Left kidney (tissue), 2 donors: Measurements from ENCODE around the gene DGCR2. TPM values are rescaled to one million over a fixed set of nuclear protein-coding genes. Genes with fewer than 3 reads are reported as not detected.
"Not testable (repeated sequence)": the region's sequence is repeated elsewhere in the genome, so short reads cannot be mapped to it uniquely, and the experiment has no call there.

Source experiments
- DNase-seq: peaks from one replicate; pipeline ENCODE4 v3.0.0-alpha.2; 2013
- polyA plus RNA-seq: library from polyadenylated mRNA; unstranded; fragments of 120-200 nt; gene quantifications from one replicate; pipeline ENCODE4 v1.2.1, GENCODE V29; 2013; ENCODE audit not compliant: insufficient read length

The DGCR2 gene
- polyA plus RNA-seq, 1 donor, result 71.5 TPM

DNA sequence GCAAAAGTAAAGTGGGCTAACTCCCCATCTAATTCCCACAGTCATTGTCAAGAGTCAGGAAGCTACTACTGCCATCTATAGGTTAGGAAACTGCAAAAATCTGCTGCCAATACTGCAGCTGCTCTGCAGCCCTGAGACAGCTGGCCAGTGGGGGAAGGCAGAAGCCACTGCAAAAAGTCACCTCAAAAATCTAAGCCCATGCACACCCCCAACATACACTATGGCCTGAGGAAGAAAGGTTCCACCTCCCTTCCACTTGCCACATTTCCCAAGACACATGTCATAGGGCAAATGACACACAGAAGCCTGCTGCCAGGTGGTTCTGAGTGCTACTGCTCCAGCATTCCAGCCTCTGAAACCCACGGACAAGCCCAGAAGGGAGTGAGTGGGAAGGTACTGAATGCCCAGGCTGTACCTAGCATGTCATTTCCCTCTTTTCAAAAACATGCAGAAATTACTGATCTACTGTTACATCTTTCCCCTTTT is 36.9 kb downstream of the DGCR2 start:
- DNase-seq, result no peak

DNA sequence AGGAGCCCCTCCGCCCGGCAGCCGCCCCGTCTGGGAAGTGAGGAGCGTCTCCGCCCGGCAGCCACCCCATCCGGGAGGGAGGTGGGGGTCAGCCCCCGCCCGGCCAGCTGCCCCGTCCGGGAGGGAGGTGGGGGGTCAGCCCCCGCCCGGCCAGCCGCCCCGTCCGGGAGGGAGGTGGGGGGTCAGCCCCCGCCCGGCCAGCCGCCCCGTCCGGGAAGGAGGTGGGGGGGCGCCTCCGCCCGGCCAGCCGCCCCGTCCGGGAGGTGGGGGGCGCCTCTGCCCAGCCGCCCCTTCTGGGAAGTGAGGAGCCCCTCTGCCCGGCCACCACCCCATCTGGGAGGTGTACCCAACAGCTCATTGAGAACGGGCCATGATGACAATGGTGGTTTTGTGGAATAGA is 37.6 kb downstream of the DGCR2 start:
- not testable (repeated sequence) for DNase-seq

DNA sequence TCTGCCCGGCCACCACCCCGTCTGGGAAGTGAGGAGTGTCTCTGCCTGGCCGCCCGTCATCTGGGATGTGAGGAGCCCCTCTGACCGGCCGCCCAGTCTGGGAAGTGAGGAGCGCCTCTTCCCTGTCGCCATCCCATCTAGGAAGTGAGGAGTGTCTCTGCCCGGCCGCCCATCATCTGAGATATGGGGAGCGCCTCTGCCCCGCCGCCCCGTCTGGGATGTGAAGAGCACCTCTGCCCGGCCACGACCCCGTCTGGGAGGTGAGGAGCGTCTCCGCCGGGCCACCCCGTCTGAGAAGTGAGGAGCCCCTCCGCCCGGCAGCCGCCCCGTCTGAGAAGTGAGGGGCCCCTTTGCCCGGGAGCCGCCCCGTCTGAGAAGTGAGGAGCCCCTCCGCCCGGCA is 38.1 kb downstream of the DGCR2 start:
- DNase-seq, result not testable (repeated sequence)

DNA sequence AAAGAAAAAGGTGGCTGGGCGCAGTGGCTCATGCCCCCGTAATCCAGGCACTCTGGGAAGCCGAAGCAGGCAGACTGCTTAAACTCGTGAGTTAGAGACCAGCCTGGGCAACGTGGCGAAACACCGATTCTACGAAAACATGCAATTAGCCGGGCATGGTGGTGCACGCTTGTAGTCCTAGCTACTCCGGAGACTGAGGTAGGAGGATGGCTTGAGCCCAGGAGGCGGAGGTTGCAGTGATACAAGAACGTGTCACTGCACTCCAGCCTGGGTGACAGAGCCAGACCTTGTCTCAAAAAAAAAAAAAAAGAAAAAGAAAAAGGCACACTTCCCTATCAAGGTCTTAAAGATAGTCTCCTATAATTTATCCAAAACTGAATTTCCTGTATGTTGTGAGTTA is 39.4 kb downstream of the DGCR2 start:
- no peak for DNase-seq

DNA sequence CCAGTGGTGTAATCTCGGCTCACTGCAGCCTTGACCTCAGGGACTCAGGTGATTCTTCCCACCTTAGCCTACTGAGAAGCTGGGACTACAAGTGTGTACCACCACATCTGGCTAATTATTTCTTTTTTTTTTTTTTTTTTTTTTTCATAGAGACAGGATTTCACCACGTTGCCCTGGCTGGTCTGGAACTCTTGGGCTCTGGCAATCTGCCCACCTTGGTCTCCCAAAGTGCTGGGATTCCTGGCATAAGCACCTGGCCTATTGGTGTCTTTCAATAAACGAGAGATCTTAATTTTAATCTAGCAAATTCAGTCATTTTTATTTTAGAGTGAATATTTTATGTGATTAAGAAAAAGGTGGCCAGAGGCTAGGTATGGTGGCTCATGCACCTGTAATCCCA is 40.1 kb downstream of the DGCR2 start:
- no peak for DNase-seq

DNA sequence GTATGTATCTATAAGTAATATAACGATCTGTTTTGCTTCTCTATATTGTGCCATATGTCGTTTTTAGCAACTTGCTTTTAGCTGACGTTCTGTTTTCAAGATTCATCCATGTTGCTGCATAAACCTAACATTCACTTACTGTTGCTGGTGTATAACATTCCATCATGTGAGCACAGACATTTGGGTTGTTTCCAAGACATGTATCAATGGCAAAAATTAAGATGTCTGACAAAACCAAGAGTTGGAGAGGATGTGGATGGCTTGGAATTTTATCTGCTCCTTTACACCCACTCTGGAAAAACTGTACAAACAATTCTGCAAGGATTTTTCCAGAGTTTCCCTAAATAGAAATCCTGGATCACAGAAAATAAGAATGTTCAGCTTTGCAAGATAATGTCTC is 40.9 kb downstream of the DGCR2 start:
- DNase-seq, result no peak

DNA sequence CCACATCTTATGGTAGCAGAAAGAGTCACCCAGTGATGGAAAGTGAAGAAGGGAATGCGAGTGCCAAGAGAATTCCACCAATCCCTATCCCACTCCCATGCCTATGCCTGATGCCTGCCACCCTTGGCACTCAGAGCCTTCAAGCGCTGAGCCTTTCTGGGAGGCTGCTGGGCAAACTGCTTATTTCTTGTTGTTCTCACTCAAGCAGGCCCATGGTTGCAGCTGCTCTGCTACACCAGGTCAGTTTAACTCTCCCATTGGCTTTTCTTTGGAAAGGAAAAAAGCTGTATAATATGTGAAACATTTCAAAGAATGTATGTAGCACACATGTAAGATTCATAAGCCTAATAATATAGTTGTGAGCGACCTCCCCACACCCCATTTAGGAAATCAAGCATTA is 41.4 kb downstream of the DGCR2 start:
- no peak for DNase-seq

DNA sequence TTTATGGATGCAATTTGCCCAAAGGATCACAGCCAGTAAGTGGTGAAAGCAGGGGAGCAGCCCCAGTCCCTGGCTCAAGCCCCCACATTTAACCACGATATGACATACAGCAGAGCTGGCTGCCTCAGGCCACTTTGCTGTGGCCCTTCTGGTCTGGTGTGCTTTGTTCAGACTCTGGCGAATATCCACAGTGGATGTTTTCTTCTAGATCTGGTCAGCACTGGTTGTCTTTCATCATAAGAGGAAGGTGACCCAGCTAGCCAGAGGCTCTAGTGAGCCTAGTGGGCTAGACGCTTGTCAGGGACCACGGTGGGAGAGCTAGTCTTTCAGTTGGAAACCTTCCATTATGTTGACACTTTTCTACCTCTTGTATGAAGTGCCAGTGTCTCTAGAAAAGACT is 42.5 kb downstream of the DGCR2 start:
- no peak for DNase-seq

DNA sequence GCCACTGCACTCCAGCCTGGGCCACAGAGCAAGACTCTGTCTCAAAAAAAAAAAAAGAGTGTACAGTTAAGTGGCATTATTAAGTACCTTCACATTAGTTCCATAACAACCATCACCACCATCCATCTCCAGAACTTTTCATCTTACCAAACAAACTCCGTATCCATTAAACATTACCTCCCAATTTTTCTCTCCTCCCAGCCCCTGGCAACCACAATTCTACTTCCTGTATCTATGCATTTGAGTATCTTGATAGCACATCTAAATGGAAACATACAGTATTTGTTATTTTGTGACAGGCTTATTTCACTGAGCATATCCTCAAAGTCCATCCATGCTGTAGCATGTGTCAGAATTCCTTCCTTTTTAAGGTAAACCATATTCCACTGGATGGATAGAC is 46.8 kb downstream of the DGCR2 start:
- DNase-seq, result no peak

DNA sequence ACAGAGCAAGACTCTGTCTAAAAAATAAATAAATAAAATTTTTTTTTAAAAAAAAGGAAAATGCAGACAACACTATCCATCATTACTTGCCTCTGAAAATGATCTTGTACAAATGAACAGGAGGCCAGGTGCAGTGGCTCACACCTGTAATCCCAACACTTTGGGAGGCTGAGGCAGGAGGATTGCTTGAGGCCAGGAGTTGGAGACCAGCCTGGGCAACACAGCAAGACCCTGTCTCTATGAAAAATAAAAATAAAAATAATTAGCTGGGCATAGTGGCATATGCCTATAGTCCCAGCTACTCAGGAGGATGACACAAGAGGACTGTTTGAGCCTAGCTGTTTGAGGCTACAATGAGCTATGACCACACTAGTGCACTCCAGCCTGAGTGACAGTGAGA is 49.4 kb downstream of the DGCR2 start:
- DNase-seq, result not testable (repeated sequence)

DNA sequence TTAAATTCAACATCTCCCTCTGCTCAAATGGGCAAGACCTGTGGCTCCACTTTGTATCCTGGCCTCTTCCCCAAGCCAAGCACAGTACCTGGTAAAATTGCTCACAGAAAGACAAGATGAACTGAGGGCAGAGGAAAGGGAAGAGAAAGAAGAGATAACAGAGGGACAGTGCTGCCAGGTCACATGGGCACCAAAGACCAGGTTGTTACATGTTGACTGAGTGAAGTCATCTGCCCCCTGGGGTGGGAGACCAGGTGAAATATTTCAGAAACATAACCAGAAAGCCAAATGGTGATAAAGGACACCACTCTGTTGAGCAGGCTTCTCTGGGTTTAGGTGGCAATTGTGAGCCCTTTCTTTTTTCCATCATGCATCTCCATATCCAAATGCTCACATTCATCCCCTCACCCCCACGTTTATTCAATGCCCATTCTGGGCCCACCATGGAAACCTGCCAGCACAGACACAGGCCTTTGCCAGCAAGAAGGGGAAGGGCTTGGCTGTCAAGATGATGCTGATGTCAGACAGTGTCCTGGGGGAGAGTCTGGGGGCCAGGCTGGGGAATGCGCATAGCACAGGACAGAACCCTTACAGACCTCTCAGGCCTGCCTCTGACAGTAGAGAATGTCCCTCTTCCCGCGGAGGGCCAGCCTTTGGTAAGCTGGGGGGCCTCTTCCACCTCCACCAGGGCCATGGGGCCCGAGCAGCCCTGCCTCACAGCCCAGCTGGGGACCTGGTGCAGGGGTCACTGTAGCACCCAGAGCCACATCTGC is 51.6 kb downstream of the DGCR2 start:
- no peak for DNase-seq

DNA sequence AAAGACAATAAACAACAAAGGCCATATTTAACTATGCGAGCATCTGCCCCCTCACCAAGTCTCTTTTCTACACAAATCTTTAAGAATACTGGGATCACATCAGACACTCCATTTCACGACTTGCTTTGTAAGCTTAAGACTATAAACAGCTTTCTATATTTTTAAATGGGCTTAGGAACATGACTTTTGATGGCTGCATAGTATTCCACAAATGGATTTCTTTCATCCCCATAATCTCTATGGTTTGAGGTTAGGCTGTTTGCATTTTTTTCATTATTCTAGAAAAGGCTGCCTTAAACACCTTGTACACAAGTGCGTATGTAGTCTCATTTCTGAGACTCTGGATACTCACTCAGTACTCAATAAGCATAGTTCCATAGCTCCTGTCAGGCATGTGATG is 52.8 kb downstream of the DGCR2 start:
- DNase-seq, result no peak

DNA sequence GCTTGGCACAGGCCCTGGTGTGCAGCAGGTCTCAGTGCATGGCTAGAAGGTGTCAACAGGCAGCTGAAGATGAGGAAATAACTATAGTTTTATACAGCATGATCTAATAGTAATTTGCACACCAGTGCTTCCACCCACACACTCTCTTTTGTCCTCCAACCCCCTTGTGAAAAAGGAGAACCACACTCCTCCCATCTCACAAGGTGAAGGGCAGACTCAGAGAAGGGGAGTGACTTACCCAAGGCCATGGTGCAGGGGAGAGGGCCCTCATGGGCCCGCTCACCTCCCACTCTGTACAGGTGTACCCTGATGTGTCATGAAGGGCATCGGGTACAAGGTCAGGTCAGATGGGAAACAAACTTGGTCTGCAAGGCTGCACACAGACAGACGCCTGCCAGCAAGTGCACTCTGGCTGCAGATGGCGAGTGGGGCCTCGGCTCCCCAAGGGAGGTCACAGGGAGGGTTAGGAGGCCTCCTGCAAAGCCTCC is 53.4 kb downstream of the DGCR2 start:
- no peak for DNase-seq

DNA sequence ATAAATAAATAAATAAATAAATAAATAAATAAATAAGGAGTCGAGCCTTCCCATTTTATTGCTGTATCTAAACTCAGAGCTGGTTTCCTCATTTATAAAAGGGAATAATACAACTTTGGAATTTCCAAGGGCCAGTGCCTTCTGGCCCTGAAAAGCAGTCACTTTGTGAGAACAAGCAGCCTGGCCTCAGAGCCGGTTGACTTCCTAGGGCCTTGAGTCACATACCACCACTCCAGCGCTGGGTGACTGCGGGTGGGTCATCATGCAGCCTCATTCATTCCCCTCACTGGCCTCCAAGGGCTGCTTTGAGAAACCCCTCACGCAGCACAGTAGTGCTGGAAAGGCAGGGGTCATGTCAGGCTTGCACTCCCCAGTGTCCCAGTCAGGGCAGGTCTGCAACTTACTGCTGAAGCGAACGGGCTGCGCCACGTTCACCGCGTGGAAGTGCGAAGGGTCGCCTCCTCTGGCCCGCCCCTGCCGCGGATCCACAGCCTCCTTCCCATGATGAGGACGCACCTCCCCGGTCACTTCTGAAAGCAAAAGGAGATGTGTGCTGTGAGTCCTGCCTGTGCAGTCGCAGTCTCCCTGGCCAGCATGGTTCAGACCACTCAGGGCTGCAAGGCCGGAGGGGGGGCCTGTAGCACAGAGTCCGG is 54.4 kb downstream of the DGCR2 start:
- no peak for DNase-seq

DNA sequence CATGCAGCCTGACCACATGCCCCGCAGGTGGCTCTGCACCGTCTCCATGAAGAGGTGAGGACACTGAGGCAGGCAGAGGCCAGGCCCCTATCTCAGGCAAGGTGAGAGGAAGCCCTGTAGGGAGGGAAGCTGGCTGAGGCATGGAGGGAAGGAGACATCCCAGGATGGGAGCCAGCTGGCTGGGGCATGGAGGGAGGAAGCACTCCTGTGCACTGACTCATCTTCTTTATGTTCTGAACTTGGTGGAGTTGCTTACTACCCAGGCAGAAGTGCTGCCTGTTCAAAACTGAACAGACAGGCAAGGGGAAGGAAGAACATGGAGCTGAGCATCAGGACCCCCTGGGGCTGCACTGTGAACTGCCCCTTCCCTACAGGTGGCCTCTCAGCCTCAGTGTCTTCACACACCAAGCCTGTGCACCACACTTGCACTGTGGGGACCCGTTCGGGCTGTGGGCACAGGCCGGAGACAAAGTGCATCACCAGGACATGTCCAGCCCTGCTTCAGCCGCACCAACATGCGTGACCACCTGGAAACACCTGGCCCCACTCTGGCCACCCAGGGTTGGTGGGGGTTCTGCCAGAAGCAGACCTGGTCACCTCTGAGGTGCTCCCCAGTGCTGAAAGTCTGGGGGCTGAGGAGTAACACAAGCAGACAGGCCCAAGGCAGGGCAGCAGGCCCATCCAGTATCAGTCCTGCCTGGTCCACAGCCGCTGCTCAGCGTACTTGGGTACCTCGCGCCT is 55.5 kb downstream of the DGCR2 start:
- no peak for DNase-seq

DNA sequence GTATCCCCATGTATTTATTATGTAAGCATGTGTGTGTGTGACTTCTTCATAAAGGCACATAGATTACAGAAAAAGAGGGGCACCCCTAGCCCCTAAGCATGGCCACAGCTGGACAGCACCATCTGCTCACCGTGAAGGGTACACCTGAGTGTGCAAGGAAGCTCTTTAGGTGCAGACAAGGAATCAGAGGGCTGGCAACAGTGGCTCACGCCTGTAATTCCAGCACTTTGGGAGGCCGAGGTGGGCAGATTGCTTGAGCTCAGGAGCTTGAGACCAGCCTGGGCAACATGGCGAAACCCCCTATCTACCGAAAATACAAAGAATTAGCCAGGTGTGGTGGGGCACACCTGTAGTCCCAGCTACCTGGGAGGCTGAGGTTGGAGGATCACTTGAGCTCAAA is 56.3 kb downstream of the DGCR2 start:
- DNase-seq, result no peak

DNA sequence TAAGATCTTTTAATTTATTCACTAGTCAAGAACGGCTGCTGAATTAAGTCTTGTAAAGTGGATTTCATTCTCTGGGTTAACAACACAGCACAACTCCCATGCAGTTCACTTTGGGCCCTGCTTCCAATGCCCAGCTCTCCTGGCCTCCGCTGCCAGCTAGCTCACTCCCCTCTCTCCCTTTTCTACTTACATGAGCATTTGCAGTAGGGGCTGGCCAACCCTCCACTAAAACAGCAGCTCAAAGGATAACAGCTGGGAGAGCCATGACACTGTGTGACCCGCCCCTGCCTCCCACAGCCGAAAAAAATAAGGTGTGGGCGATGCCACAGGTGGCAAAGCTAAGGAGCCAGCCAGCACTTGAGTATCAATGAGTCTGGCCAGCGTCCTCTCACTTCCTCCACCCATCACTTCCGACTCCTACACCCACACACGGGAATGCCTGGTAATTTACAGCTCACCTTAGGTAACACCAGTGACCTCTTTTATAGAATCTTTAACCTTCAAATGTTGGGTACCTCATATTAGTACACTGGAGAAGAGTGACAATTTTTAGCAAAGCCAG is 56.8 kb downstream of the DGCR2 start:
- DNase-seq, result no peak

DNA sequence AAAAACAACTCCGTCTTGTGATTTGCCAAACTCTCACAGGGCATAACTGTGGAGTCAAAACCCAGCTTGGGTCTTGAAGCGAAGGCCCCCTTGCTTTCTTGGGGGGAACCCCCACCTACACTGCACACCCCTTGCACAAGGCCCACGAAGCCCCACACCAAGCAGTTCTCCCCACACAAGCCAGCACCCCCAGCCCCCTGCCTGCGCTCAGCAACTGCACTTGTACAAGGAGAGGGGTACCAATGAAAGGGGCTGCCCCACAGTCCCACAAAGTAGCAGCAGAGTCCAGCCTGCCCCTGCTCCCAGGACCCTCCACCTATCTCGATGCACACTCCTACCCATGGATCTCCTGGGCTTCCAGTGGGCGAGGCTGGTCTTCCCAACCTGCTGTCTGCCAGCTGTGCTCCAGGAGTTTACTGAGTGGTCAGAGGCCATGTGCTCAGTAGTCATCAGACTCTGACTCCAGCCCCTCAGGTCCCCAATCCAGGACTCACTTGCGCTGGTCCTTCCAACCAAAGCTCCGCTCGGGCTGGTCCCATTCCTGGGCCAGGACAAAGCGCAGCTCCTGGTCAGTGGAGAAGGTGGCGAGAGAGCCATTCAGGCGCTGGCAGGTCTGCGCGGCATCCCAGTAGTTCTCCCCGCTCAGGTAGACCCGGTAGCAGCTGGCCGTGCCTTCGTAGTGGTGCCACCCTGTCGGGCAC is 57.7 kb downstream of the DGCR2 start:
- no peak for DNase-seq

DNA sequence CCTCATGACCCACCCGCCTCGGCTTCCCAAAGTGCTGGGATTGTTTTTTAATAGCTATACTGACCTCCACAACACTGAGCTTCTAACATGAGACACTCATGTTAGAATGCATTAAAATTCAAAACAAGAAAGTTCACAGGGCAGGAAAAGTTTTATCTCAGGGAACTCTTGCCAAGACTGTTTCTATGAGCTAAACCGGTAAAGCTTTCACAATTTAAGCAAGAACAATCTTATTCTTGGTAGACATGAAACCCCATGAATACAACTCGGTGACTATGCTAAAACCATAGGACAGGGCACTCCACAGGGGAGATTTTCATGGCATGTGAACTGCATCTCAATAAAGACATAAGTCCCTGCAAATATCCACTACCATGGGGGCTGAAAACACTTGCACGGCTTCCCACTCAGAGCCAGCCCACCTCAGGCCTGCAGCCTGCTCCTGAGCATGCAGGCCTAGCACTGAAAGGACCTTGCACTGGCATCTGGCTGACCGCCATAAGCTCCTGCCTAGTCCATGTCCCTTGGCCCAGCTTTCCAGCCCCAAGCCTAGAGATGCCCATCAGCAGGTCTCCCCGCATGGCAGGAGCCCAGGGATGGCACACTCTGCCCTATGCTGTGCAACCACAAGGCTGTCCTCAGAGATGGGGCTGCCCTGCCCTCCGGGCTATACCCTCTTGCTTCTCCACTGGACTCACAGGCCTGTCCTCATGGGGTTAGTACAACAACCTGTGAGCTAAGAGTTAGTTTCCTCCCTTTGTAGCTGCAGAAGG is 58.4 kb downstream of the DGCR2 start:
- DNase-seq, result no peak

DNA sequence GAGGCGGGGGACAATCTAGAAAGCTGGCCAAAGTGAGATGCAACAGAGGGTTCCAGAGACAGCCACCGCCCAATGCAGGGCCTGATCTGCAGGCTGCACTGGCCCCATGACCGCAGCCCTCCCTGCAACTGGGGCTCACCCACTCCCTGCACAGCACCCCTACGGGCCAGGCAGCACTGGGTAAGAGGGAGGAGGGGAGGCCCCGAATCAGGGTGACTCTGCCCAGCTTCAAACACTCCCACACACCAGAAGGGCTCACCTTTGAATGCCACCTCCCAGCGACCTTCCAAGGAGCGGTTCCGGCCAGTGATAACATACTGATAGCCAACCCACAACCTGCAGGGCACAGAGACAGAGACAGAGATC is 59.3 kb downstream of the DGCR2 start:
- DNase-seq, result no peak
